Stimulated activated CD8-positive, alpha-beta memory T cell treated with anti-CD3 and anti-CD28 coated beads, Interleukin-2, amount 100 ng/mL, for 1 hour (primary cell): Measurements from ENCODE around the gene IER2.
"Not testable (repeated sequence)": the region's sequence is repeated elsewhere in the genome, so short reads cannot be mapped to it uniquely, and the experiment has no call there.

Experiments
- DNase-seq, 2 donors: peaks; one replicate each; pipeline ENCODE4 v3.0.0-alpha.2; 2020; ENCODE audit warnings: low read depth in 2 of 2

IER2 gene

DNA sequence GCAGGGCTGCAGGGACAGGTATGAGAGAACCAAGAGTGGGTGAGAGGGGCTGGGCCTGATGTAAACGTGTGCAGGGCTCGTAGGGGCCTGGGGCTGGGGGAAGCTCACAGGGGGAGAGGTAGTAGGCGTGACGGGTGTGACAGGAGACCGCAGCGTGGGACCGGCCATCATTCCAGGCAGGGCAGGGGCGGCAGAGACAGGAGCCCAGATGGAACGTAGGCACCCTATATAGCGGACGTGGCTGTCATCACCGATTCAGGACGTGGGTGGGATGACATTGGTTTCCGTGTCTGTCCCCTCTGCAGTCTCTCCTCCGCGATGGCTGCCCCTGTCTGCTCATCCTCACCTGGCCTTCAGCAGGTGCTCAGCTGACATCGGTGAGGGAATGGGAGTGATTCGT, 48.4 kb downstream of the IER2 start:
- no peak for DNase-seq

DNA sequence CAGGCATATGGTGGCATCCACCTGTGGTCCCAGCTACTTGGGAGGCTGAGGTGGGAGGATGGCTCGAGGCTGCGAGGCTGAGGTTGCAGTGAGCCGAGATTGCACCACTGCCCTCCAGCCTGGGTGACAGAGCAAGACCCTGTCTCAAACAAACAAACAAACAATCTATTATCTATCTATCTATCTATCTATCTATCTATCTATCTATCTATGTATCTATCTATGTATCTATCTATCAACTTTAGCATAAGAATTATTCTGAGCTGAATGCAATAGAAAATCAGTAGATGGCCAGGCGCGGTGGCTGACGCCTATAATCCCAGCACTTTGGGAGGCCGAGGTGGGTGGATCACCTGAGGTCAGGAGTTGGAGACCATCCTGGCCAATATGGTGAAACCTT, 51.9 kb downstream of the IER2 start:
- DNase-seq = not testable (repeated sequence)
